ENCODE measurements around the gene GINS1. TPM values are rescaled to one million over a fixed set of nuclear protein-coding genes. Genes with fewer than 3 reads are reported as not detected.
"Not testable (repeated sequence)": the region's sequence is repeated elsewhere in the genome, so short reads cannot be mapped to it uniquely, and the experiment has no call there.

Gene GINS1
- total RNA-seq, 4 donors from 2014 or later, result 0.31 to 1.2 (median 1.2) TPM; not detected in 1

- Histone ChIP-seq H3K9me3 (peaks cover 0 to 8% (median 0%) of the 10 kb centered on the region in 3 donors), H3K36me3 (no peaks in the 10 kb centered on the region), H3K27ac (no peak overlapping the region), H3K27me3 (no peaks in the 10 kb centered on the region), H3K4me3 (no peak overlapping the region), H3K4me1 (peaks cover 0 to 5% (median 0%) of the 10 kb centered on the region in 3 donors)
- 74 to 84% methylated on average over 5 to 6 of the region's 6 CpGs for WGBS, 2 donors (ENCODE audit: low coverage in 1 of 2)
- ATAC-seq, result no peak
- TF ChIP-seq POLR2AphosphoS5 (IDR thresholded peaks at IDR 0.05) (no peak), POLR2A (IDR thresholded peaks at IDR 0.05) (no peak), EP300 (IDR thresholded peaks at IDR 0.05) (no peak), CTCF (IDR thresholded peaks at IDR 0.05) (no peak)
Measured at GRCh38 chr20:25397096-25397495, 10.4 kb upstream of the GINS1 start.

- WGBS, 2 donors (ENCODE audit: low coverage in 1 of 2), result 42 to 80% methylated on average over 1 of the region's 1 CpG
- Histone ChIP-seq H3K36me3 (no peaks in the 10 kb centered on the region), H3K4me1 (peaks cover 0 to 5% (median 0%) of the 10 kb centered on the region in 3 donors), H3K4me3 (no peak overlapping the region), H3K27ac (no peak overlapping the region), H3K9me3 (peaks cover 0 to 15% (median 0%) of the 10 kb centered on the region in 3 donors), H3K27me3 (no peaks in the 10 kb centered on the region)
- no peak for TF ChIP-seq POLR2A (IDR thresholded peaks at IDR 0.05)
- no peak for ATAC-seq
Measured at GRCh38 chr20:25397821-25398220, 9.7 kb upstream of the GINS1 start.

- no peak overlapping the region for H3K27ac ChIP-seq
- peaks cover 0 to 22% (median 0%) of the 10 kb centered on the region in 3 donors for H3K9me3 ChIP-seq
- no peaks in the 10 kb centered on the region for H3K36me3 ChIP-seq
- TF ChIP-seq CTCF (IDR thresholded peaks at IDR 0.05) (no peak), EP300 (IDR thresholded peaks at IDR 0.05) (no peak), POLR2A (IDR thresholded peaks at IDR 0.05) (no peak)
- ATAC-seq, result no peak
- H3K27me3 ChIP-seq, result no peaks in the 10 kb centered on the region
- H3K4me1 ChIP-seq, result peaks cover 0 to 5% (median 0%) of the 10 kb centered on the region in 3 donors
- 37 to 54% methylated on average over 2 to 4 of the region's 4 CpGs for WGBS, 2 donors (ENCODE audit: low coverage in 1 of 2)
- H3K4me3 ChIP-seq, result no peak overlapping the region
Measured at GRCh38 chr20:25398376-25399036, 9.0 kb upstream of the GINS1 start.

GRCh38 chr20:25399037-25399430, 8.4 kb upstream of the GINS1 start:
- no peaks in the 10 kb centered on the region for H3K36me3 ChIP-seq
- H3K4me1 ChIP-seq, result peaks cover 0 to 5% (median 0%) of the 10 kb centered on the region in 3 donors
- peaks cover 0 to 26% (median 0%) of the 10 kb centered on the region in 3 donors for H3K9me3 ChIP-seq
- no peaks in the 10 kb centered on the region for H3K27me3 ChIP-seq
- TF ChIP-seq POLR2A (IDR thresholded peaks at IDR 0.05) (no peak), CTCF (IDR thresholded peaks at IDR 0.05) (peak; percentile 26 to 71 (median 64))
- ATAC-seq, result peak; percentile 51
- 6 to 12% methylated on average over 5 of the region's 5 CpGs for WGBS, 2 donors (ENCODE audit: low coverage in 1 of 2)
- H3K4me3 ChIP-seq, result no peak overlapping the region
- H3K27ac ChIP-seq, result no peak overlapping the region

- WGBS, 2 donors (ENCODE audit: low coverage in 1 of 2), result 59 to 83% methylated on average over 6 to 7 of the region's 11 CpGs
- not testable (repeated sequence) for ATAC-seq, H3K4me1 ChIP-seq, H3K27ac ChIP-seq, H3K27me3 ChIP-seq, H3K4me3 ChIP-seq, H3K36me3 ChIP-seq
- H3K9me3 ChIP-seq, result peaks cover 0 to 26% (median 0%) of the 10 kb centered on the region in 3 donors
Measured at GRCh38 chr20:25400291-25400732, 7.2 kb upstream of the GINS1 start.

- no peak overlapping the region for H3K4me3 ChIP-seq
- peaks cover 0 to 26% (median 0%) of the 10 kb centered on the region in 3 donors for H3K9me3 ChIP-seq
- H3K27me3 ChIP-seq, result no peaks in the 10 kb centered on the region
- H3K36me3 ChIP-seq, result no peaks in the 10 kb centered on the region
- no peak for ATAC-seq
- no peak for TF ChIP-seq EP300 (IDR thresholded peaks at IDR 0.05)
- TF ChIP-seq POLR2A (IDR thresholded peaks at IDR 0.05), result no peak
- TF ChIP-seq CTCF (IDR thresholded peaks at IDR 0.05), result no peak
- TF ChIP-seq POLR2AphosphoS5 (IDR thresholded peaks at IDR 0.05), result no peak
- WGBS, 2 donors (ENCODE audit: low coverage in 1 of 2), result 93 to 100% methylated on average over 2 to 5 of the region's 7 CpGs
- H3K27ac ChIP-seq, result no peak overlapping the region
- peaks cover 0 to 5% (median 0%) of the 10 kb centered on the region in 3 donors for H3K4me1 ChIP-seq
Measured at GRCh38 chr20:25402583-25402982, 4.9 kb upstream of the GINS1 start.
